Measurements from ENCODE around the gene MBLAC1. TPM values are rescaled to one million over a fixed set of nuclear protein-coding genes. Genes with fewer than 3 reads are reported as not detected.
A peak's percentile ranks its signal among the peaks of the same experiment; 100 is the strongest.

MBLAC1 gene
- total and polyA plus RNA-seq, 9 of the 15 experiments (the other 6 are each of a cell fraction or from before 2014, with no cell fraction given): 0.03 to 3.1 (median 0.52) TPM

GRCh38 chr7:100152937-100153666 lies 26.3 kb downstream of the MBLAC1 start:
- intact Hi-C loops (cut with micrococcal nuclease) (no loop called here), in situ Hi-C loops (cut with MboI) (no loop called here)
- no peak for FAIRE-seq
- no peak for ATAC-seq
- H4K20me1 ChIP-seq (replicated peaks; ENCODE audit: control insufficient read depth, insufficient read depth, low read length): peaks cover 10% of the 10 kb centered on the region
- peaks cover 43% of the 10 kb centered on the region for H3K79me2 ChIP-seq (ENCODE audit: control insufficient read depth, insufficient read depth, low read length)
- 93% methylated on average over 14 of the region's 18 CpGs for WGBS (ENCODE audit: insufficient coverage, low coverage, missing lambda C conversion rate)
- no peak overlapping the region for H2AFZ ChIP-seq (ENCODE audit: low read depth, low read length)
- no peak for DNase-seq (ENCODE audit: extremely low read depth in 1 of 4, low spot score in 3 of 4)
- no peaks in the 10 kb centered on the region for H3K9me3 ChIP-seq (replicated peaks; ENCODE audit: control insufficient read depth, insufficient read depth, low read depth, low read length)
- H3K27me3 ChIP-seq (ENCODE audit: control insufficient read depth in 2 of 2, insufficient read depth in 2 of 2, low read length in 2 of 2): no peaks in the 10 kb centered on the region
- H3K4me3 ChIP-seq: no peak overlapping the region
- peak; percentile 74 for TF ChIP-seq RBFOX2 (IDR thresholded peaks at IDR 0.05; ENCODE audit: low read depth, low read length)
- peak; percentile 30; the same call in 1 of the 2 replicates for TF ChIP-seq POLR2A (conservative IDR thresholded peaks at IDR 0.05)
- no peak for TF ChIP-seq FOXJ2 (tag; IDR thresholded peaks at IDR 0.05)
- peak; percentile 74 for TF ChIP-seq POLR2G (IDR thresholded peaks at IDR 0.05; ENCODE audit: low read depth, low read length)
- TF ChIP-seq ARID3B (CRISPR knock-in tag; IDR thresholded peaks at IDR 0.05; ENCODE audit: borderline replicate concordance): no peak
- 0 out of 2 replicates have a peak, but pooled peaks have one; percentile 50 for TF ChIP-seq ATF6 (CRISPR knock-in tag; IDR thresholded peaks at IDR 0.05)
- H3K9me1 ChIP-seq (ENCODE audit: control insufficient read depth, insufficient read depth, low read length): no peaks in the 10 kb centered on the region
- ChIA-PET POLR2A (interaction anchor here (0.8 kb wide), 1 partner anchor 24 kb away, joined by 6 read pairs; the partner anchor contains the start of gene GPC2), CTCF (ENCODE audit: low intra/inter-chr PET ratio) (no interaction called here)
- no TSS peak for BruUV-seq (replicated peaks)
- H3K27ac ChIP-seq (ENCODE audit: extremely low read depth, low read depth, low read length): no peak overlapping the region
- H3K36me3 ChIP-seq (ENCODE audit: control insufficient read depth, insufficient read depth, low read length): peaks cover 64% of the 10 kb centered on the region
- H3K4me2 ChIP-seq (ENCODE audit: insufficient read depth, low read length): no peak overlapping the region
- peak overlapping the region in 1 of 2 experiments; percentile 83; a peak in 2 of 4 replicates for H3K9ac ChIP-seq (ENCODE audit: insufficient read depth in 1 of 2, low read depth in 2 of 2, low read length in 2 of 2)
- H3K4me1 ChIP-seq (replicated peaks in 1 of 2; ENCODE audit: control insufficient read depth in 2 of 2, insufficient read depth in 2 of 2, low read length in 2 of 2): peaks cover 31 to 75% of the 10 kb centered on the region in 2 experiments
